SKM-1 treated with dmso at 0.1 percent for 144 hours (cell line): ENCODE measurements around the gene HTT.
"Not testable (repeated sequence)": the region's sequence is repeated elsewhere in the genome, so short reads cannot be mapped to it uniquely, and the experiment has no call there.

Experiments
- DNase-seq: peaks from one replicate; lab custom pipeline; 2025; ENCODE audit not compliant: unreplicated experiment; lab: John Stamatoyannopoulos, UW

The HTT gene

GRCh38 chr4:3118312-3118711 lies 43.8 kb downstream of the HTT start:
- no peak for DNase-seq

GRCh38 chr4:3119464-3119863 lies 45.0 kb downstream of the HTT start:
- DNase-seq, result no peak

GRCh38 chr4:3121110-3121509 lies 46.6 kb downstream of the HTT start:
- DNase-seq, result no peak

GRCh38 chr4:3121596-3121995 lies 47.1 kb downstream of the HTT start:
- DNase-seq, result no peak

- DNase-seq, result no peak
Measured at GRCh38 chr4:3122081-3122563, 47.6 kb downstream of the HTT start.

- no peak for DNase-seq
Measured at GRCh38 chr4:3123181-3123671, 48.7 kb downstream of the HTT start.

GRCh38 chr4:3124070-3124767 lies 49.7 kb downstream of the HTT start:
- no peak for DNase-seq

- no peak for DNase-seq
Measured at GRCh38 chr4:3127112-3127511, 52.6 kb downstream of the HTT start.

- DNase-seq, result no peak
Measured at GRCh38 chr4:3128058-3128457, 53.6 kb downstream of the HTT start.

- no peak for DNase-seq
Measured at GRCh38 chr4:3128976-3129375, 54.5 kb downstream of the HTT start.

GRCh38 chr4:3130201-3130600 lies 55.7 kb downstream of the HTT start:
- no peak for DNase-seq

- DNase-seq, result no peak
Measured at GRCh38 chr4:3130826-3131225, 56.3 kb downstream of the HTT start.

GRCh38 chr4:3134201-3134600 lies 59.7 kb downstream of the HTT start:
- no peak for DNase-seq

- DNase-seq, result no peak
Measured at GRCh38 chr4:3135155-3136011, 60.9 kb downstream of the HTT start.

GRCh38 chr4:3136454-3136853 lies 62.0 kb downstream of the HTT start:
- no peak for DNase-seq

- no peak for DNase-seq
Measured at GRCh38 chr4:3137908-3138307, 63.4 kb downstream of the HTT start.

GRCh38 chr4:3145234-3145924 lies 70.9 kb downstream of the HTT start:
- DNase-seq, result peak; percentile 8

GRCh38 chr4:3148926-3149325 lies 74.4 kb downstream of the HTT start:
- DNase-seq, result no peak

GRCh38 chr4:3151238-3151637 lies 76.8 kb downstream of the HTT start:
- not testable (repeated sequence) for DNase-seq

- no peak for DNase-seq
Measured at GRCh38 chr4:3157366-3157765, 82.9 kb downstream of the HTT start.

- no peak for DNase-seq
Measured at GRCh38 chr4:3158841-3159240, 84.4 kb downstream of the HTT start.

GRCh38 chr4:3160438-3160837 lies 86.0 kb downstream of the HTT start:
- no peak for DNase-seq
